Measurements from ENCODE around the gene ITGA6. TPM values are rescaled to one million over a fixed set of nuclear protein-coding genes. Genes with fewer than 3 reads are reported as not detected.
A peak's percentile ranks its signal among the peaks of the same experiment; 100 is the strongest.

The ITGA6 gene
- total RNA-seq, 1 experiment from 2014 or later, result 181 TPM

DNA sequence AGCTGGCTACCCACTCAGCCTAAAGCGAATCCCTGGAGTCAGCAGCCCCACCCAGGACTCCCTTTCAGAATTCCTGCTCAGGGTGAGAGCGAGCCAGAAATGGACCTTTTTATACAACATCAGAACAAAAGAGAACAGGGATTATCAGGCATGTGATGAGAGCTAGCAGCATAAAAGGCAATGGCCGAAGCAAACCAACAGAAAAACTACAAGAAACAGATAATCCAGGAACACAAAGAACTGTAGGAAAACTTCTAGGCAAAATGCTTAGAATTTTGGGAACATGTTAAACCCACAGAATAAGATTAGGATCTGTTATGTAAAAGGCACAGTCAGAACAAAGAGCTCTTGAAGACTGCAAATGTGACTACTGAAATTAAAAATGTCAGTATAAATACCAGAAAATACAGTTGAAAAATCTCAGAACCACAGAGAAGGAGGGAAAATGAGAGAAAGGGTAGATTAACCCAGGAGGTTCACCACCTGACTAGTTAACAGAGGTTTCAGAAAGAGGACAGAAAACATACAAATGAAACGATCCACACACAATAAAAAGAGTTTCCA lies 31.3 kb downstream of the ITGA6 start:
- H3K79me2 ChIP-seq (ENCODE audit: low read length), result peaks cover 98% of the 10 kb centered on the region
- H3K4me3 ChIP-seq (ENCODE audit: low read length), result no peak overlapping the region
- H3K4me2 ChIP-seq (ENCODE audit: low read length), result no peak overlapping the region

GRCh38 chr2:172460780-172461201 lies 33.4 kb downstream of the ITGA6 start:
- Histone ChIP-seq H3F3A (ENCODE audit: low read length, unreplicated experiment) (peaks cover 11% of the 10 kb centered on the region), H3K4me3 (ENCODE audit: low read length) (no peak overlapping the region), H3K27me3 (ENCODE audit: low read length) (no peaks in the 10 kb centered on the region), H3K4me1 (ENCODE audit: insufficient read depth, low read length) (peaks cover 70% of the 10 kb centered on the region), H3K27ac (ENCODE audit: low read length) (no peak overlapping the region), H3K9me2 (replicated peaks; ENCODE audit: low read length) (no peaks in the 10 kb centered on the region), H3K4me2 (ENCODE audit: low read length) (0 out of 2 replicates have a peak overlapping the region, but pooled peaks have one; percentile 82), H3K36me3 (ENCODE audit: low read depth, low read length) (no peaks in the 10 kb centered on the region), H3K9me3 (ENCODE audit: low read length) (no peaks in the 10 kb centered on the region), H3K9ac (ENCODE audit: low read length) (no peak overlapping the region), H2AFZ (ENCODE audit: low read length) (no peak overlapping the region), H4K20me1 (ENCODE audit: low read length) (peaks cover 5% of the 10 kb centered on the region; the same call in 1 of the 2 replicates), H3K79me2 (ENCODE audit: low read length) (peaks cover 94% of the 10 kb centered on the region)
- ATAC-seq, result no peak
- ChIA-PET CTCF (interaction anchor here (1.2 to 2.1 kb wide), 4 partner anchors 22 to 288 kb away, joined by 6 to 26 read pairs (median 10); partner anchors contain the start of gene ITGA6), POLR2A (ENCODE audit: unreplicated experiment) (interaction anchor here (0.6 kb wide), 1 partner anchor 31 kb away, joined by 3 read pairs; no protein-coding TSS in a partner anchor)
- no peak for DNase-seq
- BruUV-seq (replicated peaks), result no TSS peak
- intact Hi-C loops (cut with micrococcal nuclease), result loop anchor here (5.0 to 10.0 kb wide), 2 partner anchors 163 to 756 kb away; no protein-coding TSS in a partner anchor
- no peak for TF ChIP-seq EZH2phosphoT487 (IDR thresholded peaks at IDR 0.05; ENCODE audit: borderline replicate concordance, low read length)
- TF ChIP-seq, protein P1, sequence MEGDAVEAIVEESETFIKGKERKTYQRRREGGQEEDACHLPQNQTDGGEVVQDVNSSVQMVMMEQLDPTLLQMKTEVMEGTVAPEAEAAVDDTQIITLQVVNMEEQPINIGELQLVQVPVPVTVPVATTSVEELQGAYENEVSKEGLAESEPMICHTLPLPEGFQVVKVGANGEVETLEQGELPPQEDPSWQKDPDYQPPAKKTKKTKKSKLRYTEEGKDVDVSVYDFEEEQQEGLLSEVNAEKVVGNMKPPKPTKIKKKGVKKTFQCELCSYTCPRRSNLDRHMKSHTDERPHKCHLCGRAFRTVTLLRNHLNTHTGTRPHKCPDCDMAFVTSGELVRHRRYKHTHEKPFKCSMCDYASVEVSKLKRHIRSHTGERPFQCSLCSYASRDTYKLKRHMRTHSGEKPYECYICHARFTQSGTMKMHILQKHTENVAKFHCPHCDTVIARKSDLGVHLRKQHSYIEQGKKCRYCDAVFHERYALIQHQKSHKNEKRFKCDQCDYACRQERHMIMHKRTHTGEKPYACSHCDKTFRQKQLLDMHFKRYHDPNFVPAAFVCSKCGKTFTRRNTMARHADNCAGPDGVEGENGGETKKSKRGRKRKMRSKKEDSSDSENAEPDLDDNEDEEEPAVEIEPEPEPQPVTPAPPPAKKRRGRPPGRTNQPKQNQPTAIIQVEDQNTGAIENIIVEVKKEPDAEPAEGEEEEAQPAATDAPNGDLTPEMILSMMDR (conservative IDR thresholded peaks at IDR 0.05; ENCODE audit: low read depth, low read length), result no peak
- TF ChIP-seq EZH2 (IDR thresholded peaks at IDR 0.05; ENCODE audit: low read length, unreplicated experiment), result no peak

More for the DNA sequence above, 31.3 kb downstream of the ITGA6 start:
- ATAC-seq (no peak), DNase-seq (no peak)
- Histone ChIP-seq H4K20me1 (ENCODE audit: low read length) (peaks cover 12% of the 10 kb centered on the region; the same call in 1 of the 2 replicates), H3K36me3 (ENCODE audit: low read depth, low read length) (0 out of 2 replicates have a peak, but pooled peaks cover 3% of the 10 kb centered on the region), H3F3A (ENCODE audit: low read length, unreplicated experiment) (no peaks in the 10 kb centered on the region), H3K9ac (ENCODE audit: low read length) (no peak overlapping the region), H3K9me2 (replicated peaks; ENCODE audit: low read length) (no peaks in the 10 kb centered on the region), H3K4me1 (ENCODE audit: insufficient read depth, low read length) (peaks cover 68% of the 10 kb centered on the region), H3K27ac (ENCODE audit: low read length) (no peak overlapping the region), H2AFZ (ENCODE audit: low read length) (no peak overlapping the region), H3K27me3 (ENCODE audit: low read length) (no peaks in the 10 kb centered on the region), H3K9me3 (ENCODE audit: low read length) (no peaks in the 10 kb centered on the region)
- intact Hi-C loops (cut with micrococcal nuclease), result no loop called here
- no peak for TF ChIP-seq EZH2phosphoT487 (IDR thresholded peaks at IDR 0.05; ENCODE audit: borderline replicate concordance, low read length)
- TF ChIP-seq, protein P1 (conservative IDR thresholded peaks at IDR 0.05; ENCODE audit: low read depth, low read length), result no peak
- no peak for TF ChIP-seq EZH2 (IDR thresholded peaks at IDR 0.05; ENCODE audit: low read length, unreplicated experiment)
- ChIA-PET POLR2A (ENCODE audit: unreplicated experiment) (no interaction called here), CTCF (interaction anchor here (0.8 to 1.0 kb wide), 2 partner anchors 18 to 29 kb away, joined by 3 to 4 read pairs; no protein-coding TSS in a partner anchor)
- BruUV-seq (replicated peaks), result no TSS peak
